ENCODE results near the gene AMFR. TPM values are rescaled to one million over a fixed set of nuclear protein-coding genes. Genes with fewer than 3 reads are reported as not detected.

The AMFR gene
- total and polyA plus RNA-seq, 10 of the 15 experiments (the other 5 are each of a cell fraction or from before 2014, with no cell fraction given): 8.2 to 67.6 (median 28.1) TPM

DNA sequence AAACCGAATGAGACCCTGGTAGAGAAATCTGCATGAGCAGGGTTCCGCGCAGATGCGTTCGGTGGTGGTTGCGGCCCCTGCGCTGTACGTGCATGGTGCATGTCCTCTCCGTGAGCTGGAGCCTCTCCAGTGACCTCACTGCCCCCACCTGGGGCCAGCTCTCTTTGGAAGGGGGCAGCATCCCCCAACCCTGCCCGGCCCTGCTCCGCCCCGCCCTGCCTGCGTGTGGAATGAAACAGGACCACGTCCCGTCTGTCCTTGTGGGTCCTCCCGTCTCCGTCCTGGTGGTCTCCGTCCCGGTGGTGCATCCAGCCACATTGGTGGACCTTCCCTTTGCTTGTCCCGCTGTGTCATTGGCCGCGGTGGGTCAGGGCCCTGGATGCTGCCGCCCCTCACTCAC lies 84.9 kb downstream of the AMFR start:
- no peak overlapping the region for H2AFZ ChIP-seq (ENCODE audit: control insufficient read depth, low read depth, low read length)
- H3K27ac ChIP-seq (ENCODE audit: control insufficient read depth, insufficient read depth): no peak overlapping the region
- H3K9ac ChIP-seq (ENCODE audit: control insufficient read depth, insufficient read depth, low read length): no peak overlapping the region
- no TSS peak for BruUV-seq (replicated peaks)
- H3K4me3 ChIP-seq: no peak overlapping the region
- intact Hi-C loops (cut with micrococcal nuclease; ENCODE audit: unreplicated experiment): no loop called here
- ATAC-seq (no peak), DNase-seq (ENCODE audit: low read depth, low spot score) (no peak), FAIRE-seq (no peak)
- no peaks in the 10 kb centered on the region; a peak in 1 of 4 replicates for H3K27me3 ChIP-seq (replicated peaks in 1 of 2; ENCODE audit: control insufficient read depth in 2 of 2, insufficient read depth in 2 of 2, low read length in 1 of 2)
- no peaks in the 10 kb centered on the region for H3K9me3 ChIP-seq (replicated peaks; ENCODE audit: control insufficient read depth, insufficient read depth, low read length)
- no peak overlapping the region for H3K4me2 ChIP-seq (ENCODE audit: control insufficient read depth, insufficient read depth)
- CTCF ChIA-PET: no interaction called here
- SMC1A ChIA-PET (ENCODE audit: uncharacterized antibody, unreplicated experiment): no interaction called here
- H3K36me3 ChIP-seq (ENCODE audit: control insufficient read depth in 2 of 2, insufficient read depth in 2 of 2, low read length in 1 of 2): no peaks in the 10 kb centered on the region
- RAD21 ChIA-PET (ENCODE audit: unreplicated experiment): no interaction called here
- H3K4me1 ChIP-seq (ENCODE audit: control insufficient read depth, insufficient read depth, low read length): no peaks in the 10 kb centered on the region
- TF ChIP-seq MTA2 (IDR thresholded peaks at IDR 0.05; ENCODE audit: low read depth) (no peak), IKZF2 (IDR thresholded peaks at IDR 0.05) (no peak), SMARCA5 (IDR thresholded peaks at IDR 0.05) (no peak), PML (IDR thresholded peaks at IDR 0.05; ENCODE audit: low read length) (no peak), MEF2A (IDR thresholded peaks at IDR 0.05; ENCODE audit: insufficient read depth, low read depth, low read length) (no peak), CREM (IDR thresholded peaks at IDR 0.05; ENCODE audit: low read depth) (no peak), SMC3 (IDR thresholded peaks at IDR 0.05; ENCODE audit: borderline replicate concordance, low read length) (no peak), TBL1XR1 (IDR thresholded peaks at IDR 0.05; ENCODE audit: low read depth, low read length) (no peak), RBBP5 (conservative IDR thresholded peaks at IDR 0.05) (no peak), STAT1 (conservative IDR thresholded peaks at IDR 0.05) (no peak), SMAD1 (IDR thresholded peaks at IDR 0.05; ENCODE audit: low read depth, partially characterized antibody) (no peak)
- TF ChIP-seq, protein P1, sequence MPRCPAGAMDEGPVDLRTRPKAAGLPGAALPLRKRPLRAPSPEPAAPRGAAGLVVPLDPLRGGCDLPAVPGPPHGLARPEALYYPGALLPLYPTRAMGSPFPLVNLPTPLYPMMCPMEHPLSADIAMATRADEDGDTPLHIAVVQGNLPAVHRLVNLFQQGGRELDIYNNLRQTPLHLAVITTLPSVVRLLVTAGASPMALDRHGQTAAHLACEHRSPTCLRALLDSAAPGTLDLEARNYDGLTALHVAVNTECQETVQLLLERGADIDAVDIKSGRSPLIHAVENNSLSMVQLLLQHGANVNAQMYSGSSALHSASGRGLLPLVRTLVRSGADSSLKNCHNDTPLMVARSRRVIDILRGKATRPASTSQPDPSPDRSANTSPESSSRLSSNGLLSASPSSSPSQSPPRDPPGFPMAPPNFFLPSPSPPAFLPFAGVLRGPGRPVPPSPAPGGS (IDR thresholded peaks at IDR 0.05; ENCODE audit: borderline replicate concordance, insufficient read depth, low read depth, low read length, poor library complexity, severe bottlenecking): no peak
- WGBS (ENCODE audit: insufficient coverage, insufficient replicate concordance, low lambda C conversion rate, missing lambda C conversion rate): 61% methylated on average over 19 of the region's 23 CpGs
- in situ Hi-C loops (cut with MboI): no loop called here
- no peaks in the 10 kb centered on the region for H4K20me1 ChIP-seq (ENCODE audit: control insufficient read depth, insufficient read depth)
- POLR2A ChIA-PET: no interaction called here
- H3K79me2 ChIP-seq (ENCODE audit: control insufficient read depth, insufficient read depth, low read length): no peaks in the 10 kb centered on the region

Data from GM12878 (cell line).